ENCODE results near the gene GNAT3. TPM values are rescaled to one million over a fixed set of nuclear protein-coding genes. Genes with fewer than 3 reads are reported as not detected.

The GNAT3 gene
- total and polyA plus RNA-seq, 2 donors from 2014 or later = not detected

- Histone ChIP-seq H3K9ac (ENCODE audit: low read length in 3 of 3) (no peak overlapping the region), H3K36me3 (ENCODE audit: control insufficient read depth in 2 of 3, insufficient read depth in 3 of 3, low read length in 3 of 3) (no peaks in the 10 kb centered on the region), H3K27me3 (ENCODE audit: control insufficient read depth, insufficient read depth, low read length) (no peaks in the 10 kb centered on the region), H3K27ac (ENCODE audit: low read depth in 2 of 2, low read length in 2 of 2) (no peak overlapping the region), H3K4me3 (ENCODE audit: low read length in 3 of 3) (no peak overlapping the region), H3K4me1 (ENCODE audit: control insufficient read depth in 2 of 3, insufficient read depth in 2 of 3, low read depth in 1 of 3, low read length in 3 of 3) (no peaks in the 10 kb centered on the region), H3K9me3 (ENCODE audit: control insufficient read depth in 2 of 3, insufficient read depth in 1 of 3, low read length in 3 of 3) (no peaks in the 10 kb centered on the region)
- TF ChIP-seq, protein P1, sequence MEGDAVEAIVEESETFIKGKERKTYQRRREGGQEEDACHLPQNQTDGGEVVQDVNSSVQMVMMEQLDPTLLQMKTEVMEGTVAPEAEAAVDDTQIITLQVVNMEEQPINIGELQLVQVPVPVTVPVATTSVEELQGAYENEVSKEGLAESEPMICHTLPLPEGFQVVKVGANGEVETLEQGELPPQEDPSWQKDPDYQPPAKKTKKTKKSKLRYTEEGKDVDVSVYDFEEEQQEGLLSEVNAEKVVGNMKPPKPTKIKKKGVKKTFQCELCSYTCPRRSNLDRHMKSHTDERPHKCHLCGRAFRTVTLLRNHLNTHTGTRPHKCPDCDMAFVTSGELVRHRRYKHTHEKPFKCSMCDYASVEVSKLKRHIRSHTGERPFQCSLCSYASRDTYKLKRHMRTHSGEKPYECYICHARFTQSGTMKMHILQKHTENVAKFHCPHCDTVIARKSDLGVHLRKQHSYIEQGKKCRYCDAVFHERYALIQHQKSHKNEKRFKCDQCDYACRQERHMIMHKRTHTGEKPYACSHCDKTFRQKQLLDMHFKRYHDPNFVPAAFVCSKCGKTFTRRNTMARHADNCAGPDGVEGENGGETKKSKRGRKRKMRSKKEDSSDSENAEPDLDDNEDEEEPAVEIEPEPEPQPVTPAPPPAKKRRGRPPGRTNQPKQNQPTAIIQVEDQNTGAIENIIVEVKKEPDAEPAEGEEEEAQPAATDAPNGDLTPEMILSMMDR (IDR thresholded peaks at IDR 0.05; ENCODE audit: borderline replicate concordance, extremely low read depth, insufficient read depth) = no peak
- DNase-seq = no peak
- no peak for FAIRE-seq
- intact Hi-C loops (cut with DNase I) = no loop called here
Measured at GRCh38 chr7:80550005-80550404, 38.1 kb upstream of the GNAT3 start.

GRCh38 chr7:80548840-80549530 is 37.1 kb upstream of the GNAT3 start:
- no peaks in the 10 kb centered on the region for H3K4me1 ChIP-seq (ENCODE audit: control insufficient read depth in 2 of 3, insufficient read depth in 2 of 3, low read depth in 1 of 3, low read length in 3 of 3)
- TF ChIP-seq, protein P1 (IDR thresholded peaks at IDR 0.05; ENCODE audit: borderline replicate concordance, extremely low read depth, insufficient read depth) = no peak
- no peak overlapping the region for H3K9ac ChIP-seq (ENCODE audit: low read length in 3 of 3)
- DNase-seq = peak in 1 of 5 donors; percentile 8
- H3K9me3 ChIP-seq (ENCODE audit: control insufficient read depth in 2 of 3, insufficient read depth in 1 of 3, low read length in 3 of 3) = no peaks in the 10 kb centered on the region
- no peaks in the 10 kb centered on the region for H3K27me3 ChIP-seq (ENCODE audit: control insufficient read depth, insufficient read depth, low read length)
- H3K36me3 ChIP-seq (ENCODE audit: control insufficient read depth in 2 of 3, insufficient read depth in 3 of 3, low read length in 3 of 3) = no peaks in the 10 kb centered on the region
- H3K27ac ChIP-seq (ENCODE audit: low read depth in 2 of 2, low read length in 2 of 2) = no peak overlapping the region
- FAIRE-seq = no peak
- intact Hi-C loops (cut with DNase I) = no loop called here
- no peak overlapping the region for H3K4me3 ChIP-seq (ENCODE audit: low read length in 3 of 3)

GRCh38 chr7:80542398-80542797 is 30.5 kb upstream of the GNAT3 start:
- Histone ChIP-seq H3K27ac (ENCODE audit: low read depth in 2 of 2, low read length in 2 of 2) (no peak overlapping the region), H3K4me1 (ENCODE audit: control insufficient read depth in 2 of 3, insufficient read depth in 2 of 3, low read depth in 1 of 3, low read length in 3 of 3) (no peaks in the 10 kb centered on the region), H3K36me3 (ENCODE audit: control insufficient read depth in 2 of 3, insufficient read depth in 3 of 3, low read length in 3 of 3) (no peaks in the 10 kb centered on the region), H3K4me3 (ENCODE audit: low read length in 3 of 3) (no peak overlapping the region), H3K9ac (ENCODE audit: low read length in 3 of 3) (no peak overlapping the region), H3K27me3 (ENCODE audit: control insufficient read depth, insufficient read depth, low read length) (no peaks in the 10 kb centered on the region), H3K9me3 (ENCODE audit: control insufficient read depth in 2 of 3, insufficient read depth in 1 of 3, low read length in 3 of 3) (no peaks in the 10 kb centered on the region)
- intact Hi-C loops (cut with DNase I) = no loop called here
- DNase-seq (no peak), FAIRE-seq (no peak)
- TF ChIP-seq, protein P1 (IDR thresholded peaks at IDR 0.05; ENCODE audit: borderline replicate concordance, extremely low read depth, insufficient read depth) = no peak

GRCh38 chr7:80540836-80541235 is 29.0 kb upstream of the GNAT3 start:
- no peaks in the 10 kb centered on the region for H3K4me1 ChIP-seq (ENCODE audit: control insufficient read depth in 2 of 3, insufficient read depth in 2 of 3, low read depth in 1 of 3, low read length in 3 of 3)
- FAIRE-seq = no peak
- DNase-seq = peak in 2 of 5 donors; percentile 45 to 69

More at GRCh38 chr7:80540836-80541235, 29.0 kb upstream of the GNAT3 start:
- Histone ChIP-seq H3K27ac (ENCODE audit: low read depth in 2 of 2, low read length in 2 of 2) (no peak overlapping the region), H3K36me3 (ENCODE audit: control insufficient read depth in 2 of 3, insufficient read depth in 3 of 3, low read length in 3 of 3) (no peaks in the 10 kb centered on the region), H3K9me3 (ENCODE audit: control insufficient read depth in 2 of 3, insufficient read depth in 1 of 3, low read length in 3 of 3) (no peaks in the 10 kb centered on the region), H3K4me3 (ENCODE audit: low read length in 3 of 3) (no peak overlapping the region), H3K9ac (ENCODE audit: low read length in 3 of 3) (no peak overlapping the region), H3K27me3 (ENCODE audit: control insufficient read depth, insufficient read depth, low read length) (no peaks in the 10 kb centered on the region)
- TF ChIP-seq, protein P1 (IDR thresholded peaks at IDR 0.05; ENCODE audit: borderline replicate concordance, extremely low read depth, insufficient read depth) = no peak
- intact Hi-C loops (cut with DNase I) = no loop called here
